Upper lobe of left lung (tissue), 4 donors: ENCODE measurements around the gene TBC1D5.

ENCODE experiments used
- CTCF ChIP-seq, 6 experiments: fragments of 450-650 bp in 4 of 6; fragments of 200-600 bp in 2 of 6; sonication (generic) in 2 of 6; IDR thresholded peaks; one replicate each; pipeline ENCODE4 v1.5.1; 2016 to 2019; ENCODE audit warnings: antibody characterized with exemption in 6 of 6
- EP300 ChIP-seq, 4 donors: sonication (generic); formaldehyde crosslinking; IDR thresholded peaks; one replicate each; pipeline ENCODE4 v1.5.1; 2017; ENCODE audit warnings: antibody characterized with exemption in 4 of 4, control low read depth in 2 of 4
- POLR2A ChIP-seq, 4 donors: fragments of 450-650 bp; IDR thresholded peaks; one replicate each; pipeline ENCODE4 v1.5.1; 2016 to 2017; ENCODE audit warnings: antibody characterized with exemption in 4 of 4, mild to moderate bottlenecking in 2 of 4
- POLR2AphosphoS5 ChIP-seq, 2 donors: sonication (generic); formaldehyde crosslinking; IDR thresholded peaks; one replicate each; pipeline ENCODE4 v1.5.1; 2017; ENCODE audit warnings: antibody characterized with exemption in 2 of 2

GRCh38 chr3:17213102-17213501 lies 529.3 kb downstream of the TBC1D5 start:
- TF ChIP-seq CTCF (IDR thresholded peaks at IDR 0.05), result no peak
- no peak for TF ChIP-seq POLR2A (IDR thresholded peaks at IDR 0.05)
- TF ChIP-seq POLR2AphosphoS5 (IDR thresholded peaks at IDR 0.05), result no peak
- TF ChIP-seq EP300 (IDR thresholded peaks at IDR 0.05), result no peak
